Neuron (in vitro differentiated cells): Measurements from ENCODE around the gene MKLN1.
"Not testable (repeated sequence)": the region's sequence is repeated elsewhere in the genome, so short reads cannot be mapped to it uniquely, and the experiment has no call there.

Source experiments
- H2AFZ ChIP-seq: one replicate; pipeline ENCODE4 v1.6.1; 2013; ENCODE audit warnings: low read depth, mild to moderate bottlenecking, inconsistent platforms, low read length, moderate library complexity
- H3K27me3 ChIP-seq: one replicate; pipeline ENCODE4 v1.6.1; 2013; ENCODE audit warnings: low read length; ENCODE audit not compliant: insufficient read depth
- H3K36me3 ChIP-seq: one replicate; pipeline ENCODE4 v1.6.1; 2013; ENCODE audit warnings: low read length; ENCODE audit not compliant: insufficient read depth
- H3K4me1 ChIP-seq: one replicate; pipeline ENCODE4 v1.6.1; 2013; ENCODE audit warnings: low read length; ENCODE audit not compliant: insufficient read depth
- H3K4me3 ChIP-seq: 2 replicates; pipeline ENCODE4 v1.5.1; 2013; ENCODE audit warnings: mild to moderate bottlenecking, low read length, moderate library complexity
- H3K9me3 ChIP-seq: one replicate; pipeline ENCODE4 v1.6.1; 2013; ENCODE audit warnings: low read length

MKLN1 gene

GRCh38 chr7:131498237-131498885 is 170.7 kb downstream of the MKLN1 start:
- Histone ChIP-seq H2AFZ (no peak overlapping the region), H3K27me3 (no peaks in the 10 kb centered on the region), H3K4me3 (no peak overlapping the region), H3K9me3 (no peaks in the 10 kb centered on the region), H3K36me3 (peaks cover 72% of the 10 kb centered on the region), H3K4me1 (peaks cover 24% of the 10 kb centered on the region)

- peaks cover 83% of the 10 kb centered on the region for H3K36me3 ChIP-seq
- H3K4me1 ChIP-seq, result peaks cover 20% of the 10 kb centered on the region
- H3K27me3 ChIP-seq, result no peaks in the 10 kb centered on the region
These were observed 172.1 kb downstream of the MKLN1 start for GRCh38 chr7:131499801-131500200.

GRCh38 chr7:131500357-131500756 is 172.7 kb downstream of the MKLN1 start:
- H3K9me3 ChIP-seq, result no peaks in the 10 kb centered on the region
- no peaks in the 10 kb centered on the region for H3K27me3 ChIP-seq
- H3K36me3 ChIP-seq, result peaks cover 88% of the 10 kb centered on the region
- no peak overlapping the region for H2AFZ ChIP-seq
- no peak overlapping the region for H3K4me3 ChIP-seq
- peaks cover 20% of the 10 kb centered on the region for H3K4me1 ChIP-seq

More at GRCh38 chr7:131499801-131500200, 172.1 kb downstream of the MKLN1 start:
- no peak overlapping the region for H2AFZ ChIP-seq
- H3K9me3 ChIP-seq, result no peaks in the 10 kb centered on the region
- no peak overlapping the region for H3K4me3 ChIP-seq

- Histone ChIP-seq H3K4me1 (peaks cover 20% of the 10 kb centered on the region), H3K9me3 (no peaks in the 10 kb centered on the region), H2AFZ (no peak overlapping the region), H3K4me3 (no peak overlapping the region), H3K27me3 (no peaks in the 10 kb centered on the region), H3K36me3 (peaks cover 95% of the 10 kb centered on the region)
These were observed 173.7 kb downstream of the MKLN1 start for GRCh38 chr7:131501422-131501821.

- H3K36me3 ChIP-seq, result peaks cover 97% of the 10 kb centered on the region
- no peak overlapping the region for H2AFZ ChIP-seq
- no peaks in the 10 kb centered on the region for H3K9me3 ChIP-seq
These were observed 174.4 kb downstream of the MKLN1 start for GRCh38 chr7:131501930-131502685.

GRCh38 chr7:131502810-131503508 is 175.3 kb downstream of the MKLN1 start:
- Histone ChIP-seq H3K27me3 (no peaks in the 10 kb centered on the region), H3K4me1 (peaks cover 13% of the 10 kb centered on the region), H2AFZ (no peak overlapping the region), H3K4me3 (no peak overlapping the region), H3K9me3 (no peaks in the 10 kb centered on the region), H3K36me3 (peaks cover 96% of the 10 kb centered on the region)

More at GRCh38 chr7:131501930-131502685, 174.4 kb downstream of the MKLN1 start:
- no peaks in the 10 kb centered on the region for H3K27me3 ChIP-seq
- H3K4me1 ChIP-seq, result peaks cover 17% of the 10 kb centered on the region
- no peak overlapping the region for H3K4me3 ChIP-seq

GRCh38 chr7:131503639-131504038 is 176.0 kb downstream of the MKLN1 start:
- H3K36me3 ChIP-seq, result peaks cover 93% of the 10 kb centered on the region
- peaks cover 13% of the 10 kb centered on the region for H3K4me1 ChIP-seq
- H3K4me3 ChIP-seq, result no peak overlapping the region
- H2AFZ ChIP-seq, result no peak overlapping the region
- no peaks in the 10 kb centered on the region for H3K9me3 ChIP-seq
- H3K27me3 ChIP-seq, result no peaks in the 10 kb centered on the region

- H3K4me1 ChIP-seq, result peaks cover 13% of the 10 kb centered on the region
- no peak overlapping the region for H2AFZ ChIP-seq
- H3K9me3 ChIP-seq, result no peaks in the 10 kb centered on the region
- H3K4me3 ChIP-seq, result no peak overlapping the region
- H3K27me3 ChIP-seq, result no peaks in the 10 kb centered on the region
- peaks cover 93% of the 10 kb centered on the region for H3K36me3 ChIP-seq
These were observed 176.7 kb downstream of the MKLN1 start for GRCh38 chr7:131504157-131504899.

GRCh38 chr7:131505037-131505620 is 177.5 kb downstream of the MKLN1 start:
- not testable (repeated sequence) for H3K9me3 ChIP-seq, H2AFZ ChIP-seq, H3K27me3 ChIP-seq, H3K4me3 ChIP-seq
- H3K36me3 ChIP-seq, result peaks cover 93% of the 10 kb centered on the region
- H3K4me1 ChIP-seq, result peaks cover 13% of the 10 kb centered on the region

- Histone ChIP-seq H3K27me3 (no peaks in the 10 kb centered on the region), H3K4me3 (no peak overlapping the region), H3K9me3 (no peaks in the 10 kb centered on the region), H3K4me1 (peaks cover 7% of the 10 kb centered on the region), H3K36me3 (peaks cover 89% of the 10 kb centered on the region), H2AFZ (no peak overlapping the region)
These were observed 178.2 kb downstream of the MKLN1 start for GRCh38 chr7:131505636-131506557.

GRCh38 chr7:131506597-131506996 is 178.9 kb downstream of the MKLN1 start:
- Histone ChIP-seq H2AFZ (no peak overlapping the region), H3K27me3 (no peaks in the 10 kb centered on the region), H3K9me3 (no peaks in the 10 kb centered on the region), H3K4me1 (peaks cover 3% of the 10 kb centered on the region), H3K36me3 (peaks cover 88% of the 10 kb centered on the region), H3K4me3 (no peak overlapping the region)
